RPMI7951 (cell line): Measurements from ENCODE around the gene HPN. TPM values are rescaled to one million over a fixed set of nuclear protein-coding genes. Genes with fewer than 3 reads are reported as not detected.
A peak's percentile ranks its signal among the peaks of the same experiment; 100 is the strongest.
"Not testable (repeated sequence)": the region's sequence is repeated elsewhere in the genome, so short reads cannot be mapped to it uniquely, and the experiment has no call there.

Experiments
- DNase-seq: peaks from one replicate; pipeline ENCODE4 v3.0.0-alpha.2; 2012; ENCODE audit warnings: low read depth
- total RNA-seq: library from RNA; depleted of rRNA; stranded (reverse); fragments of >200 nt; shearing (Covaris generic); gene quantifications from 2 replicates; pipeline ENCODE4 v1.2.3, GENCODE V29; 2014

Gene HPN
- total RNA-seq, 1 experiment from 2014 or later = not detected

- DNase-seq = no peak
Observed at GRCh38 chr19:35009424-35010415, 31.8 kb upstream of the HPN start.

GRCh38 chr19:35011091-35011689 is 30.3 kb upstream of the HPN start:
- no peak for DNase-seq

- DNase-seq = no peak
Observed at GRCh38 chr19:35011737-35012682, 29.5 kb upstream of the HPN start.

- peak; percentile 43 for DNase-seq
Observed at GRCh38 chr19:35013041-35013819, 28.3 kb upstream of the HPN start.

GRCh38 chr19:35013820-35014754 is 27.4 kb upstream of the HPN start:
- DNase-seq = no peak

GRCh38 chr19:35014774-35015173 is 26.7 kb upstream of the HPN start:
- not testable (repeated sequence) for DNase-seq

- no peak for DNase-seq
Observed at GRCh38 chr19:35015270-35015953, 26.1 kb upstream of the HPN start.

GRCh38 chr19:35015954-35016351 is 25.6 kb upstream of the HPN start:
- no peak for DNase-seq

- no peak for DNase-seq
Observed at GRCh38 chr19:35017507-35017906, 24.0 kb upstream of the HPN start.

- DNase-seq = no peak
Observed at GRCh38 chr19:35018379-35018778, 23.1 kb upstream of the HPN start.

GRCh38 chr19:35019144-35019543 is 22.4 kb upstream of the HPN start:
- no peak for DNase-seq

GRCh38 chr19:35021016-35021415 is 20.5 kb upstream of the HPN start:
- DNase-seq = no peak

GRCh38 chr19:35021596-35021995 is 19.9 kb upstream of the HPN start:
- no peak for DNase-seq

- no peak for DNase-seq
Observed at GRCh38 chr19:35022460-35022859, 19.1 kb upstream of the HPN start.

- no peak for DNase-seq
Observed at GRCh38 chr19:35023428-35023827, 18.1 kb upstream of the HPN start.

- no peak for DNase-seq
Observed at GRCh38 chr19:35024095-35024494, 17.4 kb upstream of the HPN start.

- DNase-seq = no peak
Observed at GRCh38 chr19:35025969-35026368, 15.6 kb upstream of the HPN start.

- DNase-seq = no peak
Observed at GRCh38 chr19:35026418-35026817, 15.1 kb upstream of the HPN start.

- DNase-seq = no peak
Observed at GRCh38 chr19:35027009-35027408, 14.5 kb upstream of the HPN start.
